HEK293 (cell line): ENCODE data around the gene SETDB2.

ENCODE experiments used
- CTCF ChIA-PET: fragments of 350-600 bp; formaldehyde crosslinking; extraction: SDS; loops from one replicate; lab custom pipeline; 2021; ENCODE audit warnings: antibody characterized with exemption; lab: Yijun Ruan, JAX
- POLR2A ChIA-PET: fragments of 300-600 bp; formaldehyde crosslinking; extraction: SDS; loops from one replicate; lab custom pipeline; 2020; ENCODE audit warnings: antibody characterized with exemption, inconsistent platforms; lab: Yijun Ruan, JAX
- H3K27ac ChIP-seq: fragments of 200-500 bp; sonication (Bioruptor generic); 2 replicates; pipeline ENCODE4 v1.5.1; 2014; ENCODE audit warnings: low read depth, low read length, control low read depth, inconsistent platforms; ENCODE audit errors: extremely low read depth
- H3K36me3 ChIP-seq, 2 experiments: fragments of 200-500 bp in 1 of 2; sonication (Bioruptor generic) in 1 of 2; 1 replicate in 1 of 2; 2 replicates in 1 of 2; pipeline ENCODE4 v1.5.1; 2014 to 2017; ENCODE audit warnings: inconsistent platforms in 2 of 2, low read length in 2 of 2; ENCODE audit not compliant: control insufficient read depth in 2 of 2, insufficient read depth in 1 of 2
- H3K4me1 ChIP-seq: fragments of 200-500 bp; sonication (Bioruptor generic); 2 replicates; pipeline ENCODE4 v1.5.1; 2014; ENCODE audit warnings: mild to moderate bottlenecking, low read length, inconsistent platforms; ENCODE audit not compliant: control insufficient read depth, insufficient read depth
- H3K4me3 ChIP-seq: 2 replicates; pipeline ENCODE4 v1.5.1; 2011; ENCODE audit warnings: low read depth, mild to moderate bottlenecking, control low read depth, low read length, moderate library complexity
- H3K9me3 ChIP-seq: fragments of 200-500 bp; sonication (Bioruptor generic); 2 replicates; pipeline ENCODE4 v1.5.1; 2014; ENCODE audit warnings: low read depth, low read length, inconsistent platforms; ENCODE audit not compliant: control insufficient read depth, insufficient read depth
- KLF16 ChIP-seq: fragments of 450-650 bp; formaldehyde crosslinking; IDR thresholded peaks from 2 replicates; pipeline ENCODE4 v1.5.1; 2017; ENCODE audit warnings: missing biosample characterization, missing genetic modification characterization
- KLF9 ChIP-seq: fragments of 450-650 bp; formaldehyde crosslinking; IDR thresholded peaks from 2 replicates; pipeline ENCODE4 v1.5.1; 2016; ENCODE audit warnings: missing biosample characterization, missing genetic modification characterization, low read depth
- ZEB2 ChIP-seq: fragments of 450-650 bp; formaldehyde crosslinking; IDR thresholded peaks from 2 replicates; pipeline ENCODE4 v1.5.1; 2016; ENCODE audit warnings: missing biosample characterization, missing genetic modification characterization
- ZFP3 ChIP-seq: fragments of 450-650 bp; formaldehyde crosslinking; IDR thresholded peaks from 2 replicates; pipeline ENCODE4 v1.5.1; 2016; ENCODE audit warnings: low read depth, missing biosample characterization, missing genetic modification characterization
- ZNF16 ChIP-seq: fragments of 450-650 bp; formaldehyde crosslinking; IDR thresholded peaks from 2 replicates; pipeline ENCODE4 v1.5.1; 2016; ENCODE audit warnings: low read depth, missing biosample characterization, missing genetic modification characterization
- ZNF214 ChIP-seq: fragments of 450-650 bp; formaldehyde crosslinking; IDR thresholded peaks from 2 replicates; pipeline ENCODE4 v1.5.1; 2017; ENCODE audit warnings: missing biosample characterization, mild to moderate bottlenecking, missing genetic modification characterization, borderline replicate concordance
- ZNF223 ChIP-seq: fragments of 450-650 bp; formaldehyde crosslinking; IDR thresholded peaks from 2 replicates; pipeline ENCODE4 v1.5.1; 2016; ENCODE audit warnings: missing biosample characterization, missing genetic modification characterization
- ZNF239 ChIP-seq: fragments of 450-650 bp; formaldehyde crosslinking; IDR thresholded peaks from 2 replicates; pipeline ENCODE4 v1.5.1; 2016; ENCODE audit warnings: missing biosample characterization, missing genetic modification characterization
- ZNF24 ChIP-seq: fragments of 450-650 bp; formaldehyde crosslinking; IDR thresholded peaks from 2 replicates; pipeline ENCODE4 v1.5.1; 2016; ENCODE audit warnings: missing biosample characterization, missing genetic modification characterization
- ZNF292 ChIP-seq: fragments of 450-650 bp; formaldehyde crosslinking; IDR thresholded peaks from 2 replicates; pipeline ENCODE4 v1.5.1; 2016; ENCODE audit warnings: low read depth, missing biosample characterization, missing genetic modification characterization, borderline replicate concordance
- ZNF404 ChIP-seq: fragments of 450-650 bp; formaldehyde crosslinking; IDR thresholded peaks from 2 replicates; pipeline ENCODE4 v1.5.1; 2017; ENCODE audit warnings: missing biosample characterization, missing genetic modification characterization
- ZNF561 ChIP-seq: fragments of 450-650 bp; IDR thresholded peaks from 2 replicates; pipeline ENCODE4 v1.5.1; 2018; ENCODE audit warnings: missing biosample characterization, missing genetic modification characterization, borderline replicate concordance
- ZNF776 ChIP-seq: fragments of 450-650 bp; formaldehyde crosslinking; IDR thresholded peaks from 2 replicates; pipeline ENCODE4 v1.5.0; 2017; ENCODE audit warnings: missing biosample characterization, missing genetic modification characterization, borderline replicate concordance
- TF ChIP-seq, protein P1 (sequence below): fragments of 450-650 bp; formaldehyde crosslinking; IDR thresholded peaks from 2 replicates; pipeline ENCODE4 v1.5.1; 2016; ENCODE audit warnings: missing biosample characterization, missing genetic modification characterization, borderline replicate concordance
- TF ChIP-seq, protein P2 (sequence below): fragments of 450-650 bp; formaldehyde crosslinking; IDR thresholded peaks from 2 replicates; pipeline ENCODE4 v1.5.1; 2016; ENCODE audit warnings: missing biosample characterization, missing genetic modification characterization, borderline replicate concordance

Gene SETDB2

GRCh38 chr13:49517461-49517860, 73.4 kb downstream of the SETDB2 start:
- no peak overlapping the region for H3K4me3 ChIP-seq
- H3K9me3 ChIP-seq, result no peaks in the 10 kb centered on the region
- ChIA-PET CTCF (interaction anchor here (0.6 to 1.4 kb wide), 3 partner anchors 22 to 96 kb away, joined by 3 to 4 read pairs (median 4); no protein-coding TSS in a partner anchor), POLR2A (no interaction called here)
- H3K36me3 ChIP-seq, result no peaks in the 10 kb centered on the region; a peak in 1 of 3 replicates
- H3K4me1 ChIP-seq, result peaks cover 2% of the 10 kb centered on the region; the same call in 1 of the 2 replicates
- no peak overlapping the region for H3K27ac ChIP-seq
- TF ChIP-seq ZNF24 (tag by site-specific recombination) (no peak), KLF16 (tag by site-specific recombination) (no peak), KLF9 (tag by site-specific recombination) (no peak), ZEB2 (tag by site-specific recombination) (no peak), ZNF239 (tag by site-specific recombination) (no peak)
- TF ChIP-seq, all 188 proteins: peak for 0

DNA sequence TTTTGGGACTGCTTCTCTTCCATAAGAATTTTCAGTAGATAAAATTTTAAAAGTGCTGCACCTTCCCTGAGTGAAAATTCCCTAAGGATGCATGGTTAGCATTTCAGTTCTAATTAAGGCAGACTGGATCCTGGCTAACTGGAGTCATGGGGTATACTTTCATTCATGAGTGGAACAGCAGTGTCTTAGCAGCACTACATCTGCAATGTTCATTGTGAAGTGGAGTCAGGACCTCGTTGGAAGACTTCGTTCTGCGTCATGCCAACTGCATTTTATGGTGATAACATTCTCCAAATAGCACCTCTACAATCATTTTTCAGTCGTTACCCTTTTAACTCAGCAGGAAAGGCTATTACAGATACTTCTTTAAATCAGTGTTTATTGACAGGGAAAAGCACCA, 77.2 kb downstream of the SETDB2 start:
- Histone ChIP-seq H3K4me1 (peaks cover 2% of the 10 kb centered on the region; the same call in 1 of the 2 replicates), H3K36me3 (no peaks in the 10 kb centered on the region; a peak in 1 of 3 replicates), H3K27ac (no peak overlapping the region), H3K9me3 (no peaks in the 10 kb centered on the region), H3K4me3 (no peak overlapping the region)
- TF ChIP-seq ZNF214 (tag by site-specific recombination) (no peak), ZNF292 (tag by site-specific recombination) (no peak), ZNF776 (tag by site-specific recombination) (no peak), ZFP3 (no peak), ZNF404 (tag by site-specific recombination) (no peak), ZNF561 (no peak), ZNF223 (tag by site-specific recombination) (no peak), ZNF24 (tag by site-specific recombination) (no peak), ZNF16 (no peak)
- TF ChIP-seq, protein P1, sequence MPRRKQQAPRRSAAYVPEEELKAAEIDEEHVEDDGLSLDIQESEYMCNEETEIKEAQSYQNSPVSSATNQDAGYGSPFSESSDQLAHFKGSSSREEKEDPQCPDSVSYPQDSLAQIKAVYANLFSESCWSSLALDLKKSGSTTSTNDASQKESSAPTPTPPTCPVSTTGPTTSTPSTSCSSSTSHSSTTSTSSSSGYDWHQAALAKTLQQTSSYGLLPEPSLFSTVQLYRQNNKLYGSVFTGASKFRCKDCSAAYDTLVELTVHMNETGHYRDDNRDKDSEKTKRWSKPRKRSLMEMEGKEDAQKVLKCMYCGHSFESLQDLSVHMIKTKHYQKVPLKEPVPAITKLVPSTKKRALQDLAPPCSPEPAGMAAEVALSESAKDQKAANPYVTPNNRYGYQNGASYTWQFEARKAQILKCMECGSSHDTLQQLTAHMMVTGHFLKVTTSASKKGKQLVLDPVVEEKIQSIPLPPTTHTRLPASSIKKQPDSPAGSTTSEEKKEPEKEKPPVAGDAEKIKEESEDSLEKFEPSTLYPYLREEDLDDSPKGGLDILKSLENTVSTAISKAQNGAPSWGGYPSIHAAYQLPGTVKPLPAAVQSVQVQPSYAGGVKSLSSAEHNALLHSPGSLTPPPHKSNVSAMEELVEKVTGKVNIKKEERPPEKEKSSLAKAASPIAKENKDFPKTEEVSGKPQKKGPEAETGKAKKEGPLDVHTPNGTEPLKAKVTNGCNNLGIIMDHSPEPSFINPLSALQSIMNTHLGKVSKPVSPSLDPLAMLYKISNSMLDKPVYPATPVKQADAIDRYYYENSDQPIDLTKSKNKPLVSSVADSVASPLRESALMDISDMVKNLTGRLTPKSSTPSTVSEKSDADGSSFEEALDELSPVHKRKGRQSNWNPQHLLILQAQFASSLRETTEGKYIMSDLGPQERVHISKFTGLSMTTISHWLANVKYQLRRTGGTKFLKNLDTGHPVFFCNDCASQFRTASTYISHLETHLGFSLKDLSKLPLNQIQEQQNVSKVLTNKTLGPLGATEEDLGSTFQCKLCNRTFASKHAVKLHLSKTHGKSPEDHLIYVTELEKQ (tag by site-specific recombination), result no peak
- TF ChIP-seq, protein P2, sequence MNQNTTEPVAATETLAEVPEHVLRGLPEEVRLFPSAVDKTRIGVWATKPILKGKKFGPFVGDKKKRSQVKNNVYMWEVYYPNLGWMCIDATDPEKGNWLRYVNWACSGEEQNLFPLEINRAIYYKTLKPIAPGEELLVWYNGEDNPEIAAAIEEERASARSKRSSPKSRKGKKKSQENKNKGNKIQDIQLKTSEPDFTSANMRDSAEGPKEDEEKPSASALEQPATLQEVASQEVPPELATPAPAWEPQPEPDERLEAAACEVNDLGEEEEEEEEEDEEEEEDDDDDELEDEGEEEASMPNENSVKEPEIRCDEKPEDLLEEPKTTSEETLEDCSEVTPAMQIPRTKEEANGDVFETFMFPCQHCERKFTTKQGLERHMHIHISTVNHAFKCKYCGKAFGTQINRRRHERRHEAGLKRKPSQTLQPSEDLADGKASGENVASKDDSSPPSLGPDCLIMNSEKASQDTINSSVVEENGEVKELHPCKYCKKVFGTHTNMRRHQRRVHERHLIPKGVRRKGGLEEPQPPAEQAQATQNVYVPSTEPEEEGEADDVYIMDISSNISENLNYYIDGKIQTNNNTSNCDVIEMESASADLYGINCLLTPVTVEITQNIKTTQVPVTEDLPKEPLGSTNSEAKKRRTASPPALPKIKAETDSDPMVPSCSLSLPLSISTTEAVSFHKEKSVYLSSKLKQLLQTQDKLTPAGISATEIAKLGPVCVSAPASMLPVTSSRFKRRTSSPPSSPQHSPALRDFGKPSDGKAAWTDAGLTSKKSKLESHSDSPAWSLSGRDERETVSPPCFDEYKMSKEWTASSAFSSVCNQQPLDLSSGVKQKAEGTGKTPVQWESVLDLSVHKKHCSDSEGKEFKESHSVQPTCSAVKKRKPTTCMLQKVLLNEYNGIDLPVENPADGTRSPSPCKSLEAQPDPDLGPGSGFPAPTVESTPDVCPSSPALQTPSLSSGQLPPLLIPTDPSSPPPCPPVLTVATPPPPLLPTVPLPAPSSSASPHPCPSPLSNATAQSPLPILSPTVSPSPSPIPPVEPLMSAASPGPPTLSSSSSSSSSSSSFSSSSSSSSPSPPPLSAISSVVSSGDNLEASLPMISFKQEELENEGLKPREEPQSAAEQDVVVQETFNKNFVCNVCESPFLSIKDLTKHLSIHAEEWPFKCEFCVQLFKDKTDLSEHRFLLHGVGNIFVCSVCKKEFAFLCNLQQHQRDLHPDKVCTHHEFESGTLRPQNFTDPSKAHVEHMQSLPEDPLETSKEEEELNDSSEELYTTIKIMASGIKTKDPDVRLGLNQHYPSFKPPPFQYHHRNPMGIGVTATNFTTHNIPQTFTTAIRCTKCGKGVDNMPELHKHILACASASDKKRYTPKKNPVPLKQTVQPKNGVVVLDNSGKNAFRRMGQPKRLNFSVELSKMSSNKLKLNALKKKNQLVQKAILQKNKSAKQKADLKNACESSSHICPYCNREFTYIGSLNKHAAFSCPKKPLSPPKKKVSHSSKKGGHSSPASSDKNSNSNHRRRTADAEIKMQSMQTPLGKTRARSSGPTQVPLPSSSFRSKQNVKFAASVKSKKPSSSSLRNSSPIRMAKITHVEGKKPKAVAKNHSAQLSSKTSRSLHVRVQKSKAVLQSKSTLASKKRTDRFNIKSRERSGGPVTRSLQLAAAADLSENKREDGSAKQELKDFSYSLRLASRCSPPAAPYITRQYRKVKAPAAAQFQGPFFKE (tag by site-specific recombination), result no peak
- POLR2A ChIA-PET, result no interaction called here
- CTCF ChIA-PET, result no interaction called here
